ENCODE results near the gene POC5.

Gene POC5

GRCh38 chr5:75717082-75717922 is at the start of gene POC5:
Gene POC5, minus strand, starts transcription at chr5:75717437. Its CDS starts 4,500 bp downstream, at chr5:75712937.
- peak; percentile 97 for DNase-seq (ENCODE audit: extremely low spot score)
- TF ChIP-seq CTCF (IDR thresholded peaks at IDR 0.05; ENCODE audit: control extremely low read depth, extremely low read depth, low read depth, missing control alignments): no peak
- CTCF ChIA-PET: interaction anchor here (1.2 to 1.9 kb wide), 2 partner anchors 10 to 36 kb away, joined by 4 to 10 read pairs; no protein-coding TSS in a partner anchor
- POLR2A ChIA-PET: interaction anchor here (0.8 kb wide), 1 partner anchor 23 kb away, joined by 3 read pairs; no protein-coding TSS in a partner anchor

GRCh38 chr5:75758116-75758515 is 40.9 kb upstream of the POC5 start:
- no peak for DNase-seq (ENCODE audit: extremely low spot score)
- TF ChIP-seq CTCF (IDR thresholded peaks at IDR 0.05; ENCODE audit: control extremely low read depth, extremely low read depth, low read depth, missing control alignments): no peak
- CTCF ChIA-PET: no interaction called here
- POLR2A ChIA-PET: no interaction called here

GRCh38 chr5:75756981-75757380 is 39.7 kb upstream of the POC5 start:
- POLR2A ChIA-PET: no interaction called here

GRCh38 chr5:75756211-75756610 is 39.0 kb upstream of the POC5 start:
- CTCF ChIA-PET: no interaction called here

More at GRCh38 chr5:75756981-75757380, 39.7 kb upstream of the POC5 start:
- TF ChIP-seq CTCF (IDR thresholded peaks at IDR 0.05; ENCODE audit: control extremely low read depth, extremely low read depth, low read depth, missing control alignments): no peak
- no peak for DNase-seq (ENCODE audit: extremely low spot score)
- CTCF ChIA-PET: no interaction called here

GRCh38 chr5:75753182-75753581 is 35.9 kb upstream of the POC5 start:
- no peak for TF ChIP-seq CTCF (IDR thresholded peaks at IDR 0.05; ENCODE audit: control extremely low read depth, extremely low read depth, low read depth, missing control alignments)
- no peak for DNase-seq (ENCODE audit: extremely low spot score)
- ChIA-PET POLR2A (no interaction called here), CTCF (interaction anchor here (0.8 kb wide), 1 partner anchor 17 kb away, joined by 3 read pairs; no protein-coding TSS in a partner anchor)

More at GRCh38 chr5:75756211-75756610, 39.0 kb upstream of the POC5 start:
- TF ChIP-seq CTCF (IDR thresholded peaks at IDR 0.05; ENCODE audit: control extremely low read depth, extremely low read depth, low read depth, missing control alignments): no peak
- POLR2A ChIA-PET: no interaction called here
- DNase-seq (ENCODE audit: extremely low spot score): no peak

- ChIA-PET CTCF (interaction anchor here (1.1 kb wide), 1 partner anchor 9 kb away, joined by 3 read pairs; no protein-coding TSS in a partner anchor), POLR2A (no interaction called here)
- TF ChIP-seq CTCF (IDR thresholded peaks at IDR 0.05; ENCODE audit: control extremely low read depth, extremely low read depth, low read depth, missing control alignments): no peak
Measured at GRCh38 chr5:75744355-75744754, 27.1 kb upstream of the POC5 start.

More at GRCh38 chr5:75744355-75744754, 27.1 kb upstream of the POC5 start:
- DNase-seq (ENCODE audit: extremely low spot score): no peak

Measured in GM10248 (cell line).